HCT116 (cell line): ENCODE measurements around the gene PTDSS2. TPM values are rescaled to one million over a fixed set of nuclear protein-coding genes. Genes with fewer than 3 reads are reported as not detected.

Experiments used
- ATAC-seq: fragments of 200-7000 bp; cut with Tn5 transposase; 2 replicates; pipeline ENCODE4 v1.9.1; 2020; ENCODE audit warnings: mild to moderate bottlenecking, moderate library complexity
- BruUV-seq: library from RNA; stranded (reverse); fragments of 400-500 nt; replicated peaks from 2 replicates; lab custom pipeline; 2021; lab: Mats Ljungman, UMichigan
- CTCF ChIA-PET: fragments of 300-600 bp; sonication (Branson Sonifier 250); formaldehyde crosslinking; loops from one replicate; lab custom pipeline; 2021; ENCODE audit warnings: antibody characterized with exemption; lab: Charles Lee
- POLR2A ChIA-PET: fragments of 300-600, 350-600 bp; sonication (Branson Sonifier 250); formaldehyde crosslinking; loops from one replicate; lab custom pipeline; 2021; ENCODE audit warnings: antibody characterized with exemption; lab: Charles Lee
- RAD21 ChIA-PET, 2 experiments: fragments of 300-600 bp; sonication (Branson Sonifier 250); formaldehyde crosslinking; loops; one replicate each; lab custom pipeline; 2023; ENCODE audit warnings: low total read pairs in 2 of 2; ENCODE audit not compliant: uncharacterized antibody in 2 of 2, unreplicated experiment in 2 of 2, low non-redundant PET in 1 of 2; lab: Charles Lee
- DNase-seq: peaks from one replicate; pipeline ENCODE4 v3.0.0-alpha.2; 2010; ENCODE audit warnings: low read depth, low spot score
- H2AFZ ChIP-seq: fragments of 200-600 bp; shearing (Covaris generic), sonication (generic); 2 replicates; pipeline ENCODE4 v1.6.1; 2017; ENCODE audit warnings: low read depth, mixed run types, mixed read lengths, antibody characterized with exemption, low read length; ENCODE audit not compliant: poor library complexity, severe bottlenecking
- H3K27ac ChIP-seq: 2 replicates; pipeline ENCODE4 v1.5.1; 2012; ENCODE audit warnings: low read depth, low read length
- H3K27me3 ChIP-seq: fragments of 200-600 bp; sonication (generic); 2 replicates; pipeline ENCODE4 v1.6.1; 2016; ENCODE audit warnings: mixed run types, low read length, mixed read lengths; ENCODE audit not compliant: insufficient read depth
- H3K36me3 ChIP-seq, 2 experiments: fragments of 200-500 bp in 1 of 2; fragments of 200-600 bp in 1 of 2; sonication (Bioruptor generic) in 1 of 2; sonication (generic) in 1 of 2; 2 replicates each; pipeline versions ENCODE4 v1.5.1 to v1.6.1; 2014 to 2016; ENCODE audit warnings: low read length in 2 of 2, inconsistent platforms in 1 of 2, mixed read lengths in 1 of 2, mixed run types in 1 of 2; ENCODE audit not compliant: insufficient read depth in 2 of 2, control insufficient read depth in 1 of 2
- H3K4me1 ChIP-seq, 2 experiments: fragments of 200-600 bp in 1 of 2; sonication (generic) in 1 of 2; 2 replicates each; pipeline versions ENCODE4 v1.5.1 to v1.6.1; 2012 to 2017; ENCODE audit warnings: low read length in 2 of 2, inconsistent platforms in 1 of 2, mild to moderate bottlenecking in 1 of 2, mixed read lengths in 1 of 2, mixed run types in 1 of 2, moderate library complexity in 1 of 2; ENCODE audit not compliant: insufficient read depth in 2 of 2, control insufficient read depth in 1 of 2
- H3K4me2 ChIP-seq: fragments of 200-600 bp; sonication (generic); 2 replicates; pipeline ENCODE4 v1.6.1; 2017; ENCODE audit warnings: mixed run types, low read length, mixed read lengths
- H3K4me3 ChIP-seq, 2 experiments: fragments of 200-600 bp in 1 of 2; sonication (generic) in 1 of 2; replicated peaks in 1 of 2; 2 replicates each; pipeline ENCODE4 v1.5.1; 2011 to 2016; ENCODE audit warnings: low read length in 2 of 2, control low read depth in 1 of 2, low read depth in 1 of 2, mild to moderate bottlenecking in 1 of 2, mixed read lengths in 1 of 2, mixed run types in 1 of 2
- H3K79me2 ChIP-seq: fragments of 200-600 bp; sonication (generic); 2 replicates; pipeline ENCODE4 v1.6.1; 2017; ENCODE audit warnings: mild to moderate bottlenecking, mixed run types, low read length, moderate library complexity, mixed read lengths; ENCODE audit not compliant: insufficient read depth
- H3K9ac ChIP-seq: fragments of 200-600 bp; sonication (generic); 2 replicates; pipeline ENCODE4 v1.6.1; 2016; ENCODE audit warnings: low read length, mixed read lengths
- H3K9me2 ChIP-seq: fragments of 200-600 bp; sonication (generic), shearing (Covaris generic); 2 replicates; pipeline ENCODE4 v1.6.1; 2017; ENCODE audit warnings: mixed run types, mild to moderate bottlenecking, moderate library complexity; ENCODE audit not compliant: insufficient read depth
- H3K9me3 ChIP-seq, 2 experiments: fragments of 200-500 bp in 1 of 2; fragments of 200-600 bp in 1 of 2; sonication (Bioruptor generic) in 1 of 2; sonication (generic) in 1 of 2; 2 replicates each; pipeline ENCODE4 v1.6.1; 2014 to 2017; ENCODE audit warnings: low read length in 2 of 2, mixed read lengths in 2 of 2, inconsistent platforms in 1 of 2, low read depth in 1 of 2, mild to moderate bottlenecking in 1 of 2, mixed run types in 1 of 2, moderate library complexity in 1 of 2; ENCODE audit not compliant: control insufficient read depth in 1 of 2, insufficient read depth in 1 of 2
- H4K20me1 ChIP-seq: fragments of 200-600 bp; sonication (generic), shearing (Covaris generic); 2 replicates; pipeline ENCODE4 v1.6.1; 2017; ENCODE audit warnings: mixed run types, mild to moderate bottlenecking, moderate library complexity; ENCODE audit not compliant: insufficient read depth
- EGR1 ChIP-seq: IDR thresholded peaks from 2 replicates; pipeline ENCODE4 v1.6.1; 2012; ENCODE audit warnings: low read depth
- ELF1 ChIP-seq: IDR thresholded peaks from 2 replicates; pipeline ENCODE4 v1.6.1; 2012; ENCODE audit warnings: low read depth, borderline replicate concordance
- EZH2phosphoT487 ChIP-seq: fragments of 200-600 bp; IDR thresholded peaks from 2 replicates; pipeline ENCODE4 v1.6.1; 2018; ENCODE audit warnings: antibody characterized with exemption, borderline replicate concordance
- FOSL1 ChIP-seq: IDR thresholded peaks from 2 replicates; pipeline ENCODE4 v1.6.1; 2012; ENCODE audit warnings: low read depth
- JUND ChIP-seq: IDR thresholded peaks from 2 replicates; pipeline ENCODE4 v1.6.1; 2012
- POLR2A ChIP-seq: IDR thresholded peaks from 2 replicates; pipeline ENCODE4 v1.7.0; 2011; ENCODE audit warnings: borderline replicate concordance; ENCODE audit not compliant: insufficient read depth, insufficient read length; ENCODE audit errors: extremely low read depth
- POLR2AphosphoS5 ChIP-seq: IDR thresholded peaks from 2 replicates; pipeline ENCODE4 v1.6.1; 2011; ENCODE audit warnings: mild to moderate bottlenecking, low read depth, low read length, moderate library complexity
- RAD21 ChIP-seq: IDR thresholded peaks from 2 replicates; pipeline ENCODE4 v1.6.1; 2012; ENCODE audit warnings: low read depth, mild to moderate bottlenecking
- SRF ChIP-seq: IDR thresholded peaks from 2 replicates; pipeline ENCODE4 v1.6.1; 2012; ENCODE audit warnings: low read depth
- TCF7L2 ChIP-seq: IDR thresholded peaks from 2 replicates; pipeline ENCODE4 v1.7.0; 2011; ENCODE audit warnings: borderline replicate concordance, inconsistent platforms; ENCODE audit not compliant: insufficient read depth, insufficient read length; ENCODE audit errors: extremely low read depth
- intact Hi-C: fragments of 100-400 bp; cut with micrococcal nuclease; formaldehyde crosslinking; loops from 2 replicates; pipeline ENCODE4 v1.10.0; 2022
- total RNA-seq: library from RNA; stranded (reverse); gene quantifications from one replicate; pipeline ENCODE4 v1.2.1, GENCODE V29; 2021; ENCODE audit not compliant: unreplicated experiment

PTDSS2 gene
- total RNA-seq, 1 experiment from 2014 or later, result 40.1 TPM

- Histone ChIP-seq H3K27me3 (no peaks in the 10 kb centered on the region), H3K79me2 (peaks cover 14% of the 10 kb centered on the region; the same call in 1 of the 2 replicates), H3K27ac (peak within 1 kb of the TSS; percentile 36; the same call in 1 of the 2 replicates), H2AFZ (no peak within 1 kb of the TSS), H3K9me2 (no peaks in the 10 kb centered on the region), H3K4me1 (peaks cover 11 to 30% of the 10 kb centered on the region in 2 experiments), H3K36me3 (no peaks in the 10 kb centered on the region), H3K9me3 (no peaks in the 10 kb centered on the region; a peak in 1 of 4 replicates), H4K20me1 (no peaks in the 10 kb centered on the region), H3K4me3 (peak within 1 kb of the TSS; percentile 60 to 77), H3K9ac (peak within 1 kb of the TSS; percentile 81), H3K4me2 (peak within 1 kb of the TSS; percentile 94)
- TF ChIP-seq ELF1 (no peak), POLR2AphosphoS5 (peak; percentile 83), POLR2A (no peak)
- intact Hi-C loops, result no loop called here
- CTCF ChIA-PET, result interaction anchor here (0.7 kb wide), 1 partner anchor 8 kb away, joined by 4 read pairs; the partner anchor contains the start of gene PTDSS2
- peak; percentile 92 for ATAC-seq
- POLR2A ChIA-PET, result no interaction called here
- RAD21 ChIA-PET, result interaction anchor here in 1 of 2 experiments (1.2 kb wide), 1 partner anchor 8 kb away, joined by 3 read pairs; the partner anchor contains the start of gene PTDSS2
- no peak for DNase-seq
- no TSS peak for BruUV-seq
Measured at GRCh38 chr11:441418-442274, 8.4 kb upstream of the PTDSS2 start, which contains the start of gene ANO9. Gene ANO9, minus strand, starts transcription at chr11:442011. Its CDS starts 85 bp downstream, at chr11:441926.

GRCh38 chr11:442611-443081 is 7.4 kb upstream of the PTDSS2 start:
- no peaks in the 10 kb centered on the region for H3K9me3 ChIP-seq
- H3K27me3 ChIP-seq, result no peaks in the 10 kb centered on the region
- H3K9ac ChIP-seq, result no peak overlapping the region
- H3K27ac ChIP-seq, result no peak overlapping the region; the same call in 1 of the 2 replicates
- ChIA-PET RAD21 (no interaction called here), POLR2A (no interaction called here)
- intact Hi-C loops, result no loop called here
- peaks cover 14% of the 10 kb centered on the region; the same call in 1 of the 2 replicates for H3K79me2 ChIP-seq
- TF ChIP-seq TCF7L2 (no peak), FOSL1 (no peak), EGR1 (no peak), SRF (no peak), EZH2phosphoT487 (no peak), RAD21 (no peak), POLR2AphosphoS5 (no peak), JUND (no peak)
- TF ChIP-seq, all 23 proteins: peak for 0
- no TSS peak for BruUV-seq
- Histone ChIP-seq H3K4me2 (no peak overlapping the region), H4K20me1 (no peaks in the 10 kb centered on the region), H3K4me3 (no peak overlapping the region), H3K4me1 (peaks cover 14 to 32% of the 10 kb centered on the region in 2 experiments), H3K9me2 (no peaks in the 10 kb centered on the region), H3K36me3 (no peaks in the 10 kb centered on the region), H2AFZ (no peak overlapping the region)
- DNase-seq (no peak), ATAC-seq (no peak)
- CTCF ChIA-PET, result no interaction called here
